ENCODE results near the gene RAPGEF2.
"Not testable (repeated sequence)": the region's sequence is repeated elsewhere in the genome, so short reads cannot be mapped to it uniquely, and the experiment has no call there.

Gene RAPGEF2

DNA sequence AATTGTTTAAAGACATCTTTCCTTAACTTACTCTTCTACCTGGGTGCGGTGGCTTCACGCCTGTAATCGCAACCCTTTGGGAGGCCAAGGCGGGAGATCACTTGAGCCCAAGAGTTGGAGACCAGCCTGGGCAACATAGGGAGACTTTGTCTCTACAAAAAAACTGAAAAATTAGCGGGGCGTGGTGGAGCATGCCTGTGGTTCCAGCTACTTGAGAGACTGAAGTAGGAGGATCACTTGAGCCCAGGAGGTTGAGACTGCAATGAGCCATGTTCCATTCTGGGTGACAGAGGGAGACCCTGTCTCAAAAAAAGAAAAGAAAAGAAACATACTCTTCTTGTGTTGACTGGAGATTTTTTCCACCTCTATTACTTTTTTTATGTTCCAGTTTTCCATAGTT is 181.9 kb downstream of the RAPGEF2 start:
- no peak for DNase-seq

DNA sequence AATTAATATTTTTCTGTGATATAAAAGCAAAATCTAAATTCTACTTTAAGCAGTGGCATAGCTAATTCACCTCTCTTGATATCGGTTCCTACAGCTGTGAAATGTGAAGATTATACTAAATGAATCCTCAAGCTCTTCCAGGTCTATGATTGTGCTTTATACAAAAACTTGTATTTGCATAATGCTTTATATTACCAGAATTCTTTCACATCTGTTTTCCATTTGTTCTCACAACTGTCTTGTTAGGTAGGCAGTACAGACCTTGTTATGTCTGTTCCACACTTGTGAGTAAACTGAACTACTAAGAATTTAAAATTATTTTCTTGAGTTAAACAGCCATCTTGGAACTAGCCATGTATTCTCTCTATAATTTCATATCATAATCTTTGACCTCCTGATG is 184.9 kb downstream of the RAPGEF2 start:
- no peak for DNase-seq

DNA sequence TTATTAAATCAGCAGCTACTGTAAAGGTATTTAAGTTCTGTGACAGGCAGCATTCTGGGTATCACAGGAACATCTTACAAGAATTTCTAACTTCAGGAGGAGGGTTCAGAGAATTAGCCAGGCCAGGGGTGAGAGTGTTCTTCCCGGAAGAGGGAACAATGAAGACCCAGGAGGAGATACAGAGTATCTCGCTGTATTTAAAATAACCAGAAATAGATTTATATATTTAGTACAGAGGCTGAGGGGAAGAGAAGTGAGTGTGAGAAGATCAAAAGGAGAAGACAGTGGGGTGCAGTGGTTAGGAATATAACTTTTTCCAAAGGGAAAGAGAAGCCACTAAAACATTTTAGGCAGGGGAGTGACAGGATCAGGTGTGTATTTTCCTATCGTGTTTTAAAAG is 186.8 kb downstream of the RAPGEF2 start:
- no peak for DNase-seq

DNA sequence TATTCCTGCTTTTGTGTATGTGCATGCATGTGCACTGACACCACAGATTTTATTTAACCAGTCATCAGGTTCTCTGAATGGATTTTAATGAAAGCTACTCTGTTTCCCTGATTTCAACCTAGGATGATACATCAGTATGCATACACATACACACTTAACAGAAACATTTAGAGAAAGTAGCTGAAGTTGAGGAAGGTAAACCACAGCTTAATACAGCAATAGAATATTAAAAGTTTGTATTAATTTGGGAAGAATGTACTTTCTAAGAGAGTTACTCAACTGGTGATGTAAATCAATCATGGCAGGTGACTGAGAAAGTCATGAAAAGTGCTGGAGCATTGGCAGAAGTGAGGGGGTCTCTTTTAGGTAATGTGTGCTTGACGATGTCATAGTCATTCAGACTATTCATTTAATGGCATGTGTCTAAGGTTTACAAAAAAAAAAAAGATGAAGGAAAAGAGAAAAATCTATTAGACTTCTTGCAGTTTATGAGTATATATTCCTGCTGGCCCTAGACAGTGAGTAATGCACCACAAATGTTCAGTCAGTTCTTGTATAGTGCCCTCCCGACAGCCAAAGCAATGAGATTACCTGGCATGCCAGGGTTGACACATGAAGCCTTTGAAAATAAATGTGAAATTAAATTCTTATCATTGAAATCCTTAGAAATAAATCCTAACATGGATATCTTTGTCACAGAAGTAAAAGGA is 187.6 kb downstream of the RAPGEF2 start:
- DNase-seq: no peak

DNA sequence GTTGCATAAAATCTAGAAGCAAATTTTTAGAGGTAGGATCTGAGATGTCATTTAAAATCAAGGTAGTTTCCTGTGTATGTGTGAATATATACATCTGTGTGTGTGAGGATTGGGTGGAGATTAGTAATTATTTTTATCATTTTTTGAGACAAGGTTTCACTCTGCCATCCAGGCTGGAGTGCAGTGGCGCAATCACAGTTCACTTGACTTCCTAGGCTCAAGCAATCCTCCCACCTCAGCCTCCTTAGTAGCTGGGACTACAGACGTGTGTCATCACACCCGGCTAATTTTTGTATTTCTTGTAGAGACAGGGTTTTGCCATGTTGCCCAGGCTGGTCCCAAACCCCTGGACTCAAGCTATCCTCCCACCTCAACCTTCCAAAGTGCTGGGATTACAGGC is 188.3 kb downstream of the RAPGEF2 start:
- DNase-seq: no peak

DNA sequence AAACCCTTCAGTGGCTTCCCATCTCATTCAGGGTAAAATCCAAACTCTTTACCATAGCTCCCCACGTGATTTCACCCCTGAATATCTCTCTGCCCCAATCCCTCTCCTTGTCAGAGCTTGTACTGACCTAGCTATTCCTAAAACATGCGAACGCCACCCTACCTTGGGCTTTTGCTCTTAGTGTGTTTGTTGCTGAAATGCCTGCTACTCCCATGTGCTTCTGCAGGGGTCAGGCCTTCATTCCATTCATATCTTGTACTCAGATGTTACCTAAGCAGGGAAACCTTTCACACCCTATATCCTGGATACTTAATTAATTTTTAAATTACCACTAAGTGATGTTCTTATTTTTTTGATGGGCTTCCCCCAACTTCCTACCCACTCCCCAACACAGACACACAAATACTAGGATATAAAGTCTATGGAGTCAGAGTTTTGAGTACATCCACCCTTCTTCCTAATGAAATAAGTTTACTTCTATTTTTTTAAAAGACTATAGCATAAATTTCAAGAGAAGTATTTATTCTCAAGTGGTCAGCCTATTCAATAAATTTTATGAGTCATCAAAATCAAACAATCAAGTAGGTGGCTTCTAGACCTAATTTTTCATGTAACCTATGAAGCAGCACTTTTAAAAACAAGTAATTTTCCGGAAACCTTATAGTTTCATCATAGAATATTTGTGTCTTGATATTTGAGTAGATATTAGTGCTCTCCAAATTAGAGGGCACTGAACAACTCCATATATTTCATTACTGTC is 189.4 kb downstream of the RAPGEF2 start:
- no peak for DNase-seq

DNA sequence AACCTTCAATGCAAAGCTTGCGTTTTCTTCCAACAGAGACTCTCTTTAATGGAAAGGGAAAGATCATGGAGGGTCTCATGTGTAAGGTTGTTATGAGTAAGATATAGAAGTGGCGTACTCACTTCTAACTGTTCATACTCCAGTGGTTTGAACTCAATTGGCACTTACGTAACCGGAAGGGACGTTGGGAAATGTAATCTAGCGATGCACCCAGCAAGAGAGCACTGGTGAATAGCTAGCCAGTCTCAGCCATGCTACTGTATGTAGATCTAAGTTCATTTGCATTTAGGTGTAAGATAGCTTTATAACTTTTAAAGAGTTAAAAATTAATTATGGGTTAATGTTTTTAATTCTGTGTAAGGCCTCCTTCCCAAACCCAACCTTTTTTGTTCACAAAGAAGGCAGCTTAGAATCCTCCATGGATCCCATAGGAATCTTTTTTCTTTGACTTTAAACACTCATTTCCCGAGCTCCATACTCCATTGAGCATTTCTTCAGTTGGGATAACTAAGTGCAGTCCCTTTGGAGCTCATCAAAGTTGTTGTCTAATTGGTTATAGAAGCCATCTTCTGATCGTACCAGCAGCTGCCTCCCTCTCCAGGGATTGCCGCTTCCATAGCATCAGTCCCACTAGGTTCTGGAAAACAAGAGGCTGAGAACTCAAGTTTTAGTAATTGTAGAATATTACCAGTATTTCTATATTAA is 191.1 kb downstream of the RAPGEF2 start:
- no peak for DNase-seq

DNA sequence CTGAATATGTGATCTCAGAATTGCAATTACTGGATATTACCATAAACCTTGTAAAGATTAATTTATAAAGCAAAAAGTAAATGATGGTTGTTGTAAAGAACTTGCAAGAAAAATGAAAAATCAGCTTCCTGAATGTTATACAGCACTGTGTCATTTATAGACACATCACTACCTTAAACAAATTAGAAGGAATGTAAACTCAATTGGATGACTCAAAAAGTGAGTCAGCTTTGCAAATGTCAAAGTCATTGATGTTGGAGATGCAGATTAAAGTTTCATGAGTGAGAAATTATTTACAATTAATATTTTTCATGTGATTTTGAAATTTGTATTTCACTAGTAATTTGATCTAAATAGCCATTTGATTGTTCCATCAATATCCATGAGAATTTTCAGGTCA is 193.2 kb downstream of the RAPGEF2 start:
- no peak for DNase-seq

DNA sequence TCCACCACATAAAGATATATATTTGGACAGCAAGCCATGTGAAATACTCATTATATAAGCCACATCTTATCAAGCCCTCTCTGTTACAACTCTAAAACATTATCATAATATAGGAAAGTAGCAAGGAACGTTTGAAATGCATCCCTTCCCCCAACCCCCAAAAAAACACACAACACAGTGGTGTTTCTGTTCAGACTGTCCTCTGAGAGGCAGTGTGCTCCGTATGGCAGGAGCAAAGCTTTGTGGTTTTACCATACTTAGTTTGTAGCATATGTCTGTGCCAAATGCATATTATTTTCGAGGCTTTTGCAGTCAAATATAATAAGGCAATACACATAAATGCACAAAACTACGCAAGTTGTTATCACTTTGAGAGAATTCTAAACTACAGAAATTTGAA is 194.2 kb downstream of the RAPGEF2 start:
- DNase-seq: no peak

DNA sequence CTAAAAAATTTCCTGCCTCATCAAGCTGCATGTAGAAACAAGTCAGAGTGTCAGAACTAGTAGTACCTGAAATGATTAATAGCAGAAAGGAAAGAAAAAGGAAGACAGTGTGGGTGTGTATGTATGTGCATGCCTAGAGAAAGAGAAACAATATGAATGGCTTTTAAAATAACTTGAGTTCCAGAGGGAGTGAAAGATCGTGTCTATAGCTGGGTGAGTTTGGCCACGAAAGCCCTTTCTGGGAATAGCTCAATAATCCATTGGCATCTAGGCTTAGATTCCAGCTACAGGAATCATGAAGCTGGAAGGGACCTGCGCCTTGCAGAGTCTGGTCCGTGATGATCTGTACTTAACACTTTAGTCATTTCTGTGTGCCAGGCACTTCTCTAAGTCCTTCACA is 195.6 kb downstream of the RAPGEF2 start:
- no peak for DNase-seq

DNA sequence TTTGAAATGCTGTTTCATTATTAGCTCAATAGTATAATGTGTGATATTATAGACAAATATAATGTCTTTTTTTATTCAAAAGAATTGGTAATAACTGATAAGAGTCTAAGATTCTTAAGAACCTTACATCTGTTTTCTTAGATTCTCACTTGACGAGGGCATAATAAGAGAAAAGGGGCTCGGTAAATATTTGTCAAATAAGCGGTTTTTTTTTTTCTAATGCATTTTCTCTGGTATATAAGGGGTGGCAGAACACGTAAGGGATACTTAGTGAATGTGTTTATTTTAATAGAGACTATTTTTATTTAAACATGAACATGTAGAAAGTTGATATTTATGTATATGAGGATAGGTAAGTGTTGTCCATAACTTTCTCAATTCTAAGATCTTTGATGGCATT is 200.6 kb downstream of the RAPGEF2 start:
- DNase-seq: no peak

DNA sequence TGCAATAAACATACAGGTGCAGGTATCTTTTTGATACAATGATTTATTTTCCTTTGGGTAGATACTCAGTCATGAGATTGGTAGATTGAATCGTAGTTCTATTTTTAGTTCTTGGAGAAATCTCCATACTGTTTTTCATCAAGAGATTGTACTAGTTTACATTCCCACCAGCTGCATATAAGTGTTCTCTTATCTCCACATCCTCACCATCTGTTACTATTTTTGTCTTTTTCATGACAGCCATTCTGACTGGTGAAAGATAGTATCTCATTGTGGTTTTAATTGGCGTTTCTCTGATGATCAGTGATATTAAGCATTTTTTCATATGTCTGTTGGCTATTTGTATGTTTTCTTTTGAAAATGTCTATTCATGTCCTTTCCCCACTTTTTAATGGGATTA is 202.2 kb downstream of the RAPGEF2 start:
- DNase-seq: no peak

DNA sequence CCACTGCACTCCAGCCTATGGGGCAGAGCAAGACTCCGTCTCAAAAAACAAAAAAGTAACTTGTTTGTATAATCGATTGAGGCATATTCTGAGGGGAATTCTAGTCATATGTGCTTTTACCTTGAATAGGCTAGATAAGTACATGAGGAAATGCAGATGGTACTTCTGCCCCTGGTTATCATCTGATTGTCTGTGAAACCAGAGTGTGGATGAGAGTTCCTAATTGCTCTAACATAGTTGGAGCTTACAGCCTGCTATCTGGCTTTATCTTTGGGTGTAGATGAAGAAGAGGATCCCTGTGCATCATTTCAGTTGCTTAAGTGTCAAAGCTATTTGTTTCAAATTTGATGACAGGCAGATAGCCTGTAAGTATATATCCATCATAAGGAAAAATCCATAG is 205.1 kb downstream of the RAPGEF2 start:
- DNase-seq: no peak

DNA sequence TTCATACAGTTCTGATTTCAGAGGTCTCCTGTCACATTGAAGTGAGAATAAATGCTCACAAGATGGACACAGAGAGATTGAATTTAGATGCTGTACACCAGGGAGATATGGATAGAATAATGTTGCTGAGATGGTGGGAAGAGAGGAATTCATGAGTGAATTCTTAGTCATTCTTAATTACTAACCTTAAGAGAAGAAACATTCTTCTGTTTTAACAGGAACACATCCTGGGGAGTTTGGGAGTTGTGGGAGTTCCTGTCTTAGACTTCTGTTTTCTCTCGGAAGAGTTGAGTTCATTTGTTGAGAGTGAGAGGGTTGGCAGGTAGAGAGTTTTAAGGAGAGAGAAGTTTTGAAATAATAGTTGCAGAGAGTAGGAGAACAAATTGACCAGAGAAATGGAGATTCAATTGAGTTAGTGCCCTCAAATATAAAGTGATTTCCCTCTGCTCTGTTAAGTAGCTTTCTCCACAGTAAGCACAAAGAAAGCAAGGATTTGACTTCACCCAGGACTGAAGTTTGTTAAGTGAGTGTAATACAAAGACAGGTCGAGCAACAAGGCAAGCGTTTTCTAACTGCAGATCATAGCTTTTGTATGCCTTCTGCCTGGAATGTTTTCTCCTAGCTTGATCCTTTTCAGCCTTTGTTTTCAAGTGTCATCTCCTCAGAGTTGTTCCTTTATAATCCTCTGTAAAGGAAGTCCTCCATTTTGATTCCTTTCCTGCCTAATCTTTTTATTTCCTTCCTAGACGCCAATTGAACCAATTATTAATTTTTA is 205.9 kb downstream of the RAPGEF2 start:
- no peak for DNase-seq

DNA sequence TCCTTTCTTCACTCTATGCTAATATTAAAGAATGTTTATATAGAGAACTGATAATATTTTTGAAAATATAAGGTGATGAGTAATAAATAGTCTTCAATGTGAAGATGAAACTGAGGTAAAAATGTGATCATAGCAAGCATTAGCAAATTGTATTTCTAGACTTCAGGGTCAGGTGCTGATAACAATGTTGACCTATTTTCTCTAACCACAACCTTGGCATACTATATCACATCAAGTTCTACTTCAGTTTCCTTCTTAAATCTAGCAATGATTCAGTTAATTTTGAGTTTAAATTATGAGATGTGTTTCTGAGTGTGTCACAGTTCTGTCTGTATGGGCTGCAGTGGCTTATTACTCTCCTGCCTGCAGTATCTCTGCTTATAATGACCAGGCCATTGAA is 209.4 kb downstream of the RAPGEF2 start:
- DNase-seq: no peak

DNA sequence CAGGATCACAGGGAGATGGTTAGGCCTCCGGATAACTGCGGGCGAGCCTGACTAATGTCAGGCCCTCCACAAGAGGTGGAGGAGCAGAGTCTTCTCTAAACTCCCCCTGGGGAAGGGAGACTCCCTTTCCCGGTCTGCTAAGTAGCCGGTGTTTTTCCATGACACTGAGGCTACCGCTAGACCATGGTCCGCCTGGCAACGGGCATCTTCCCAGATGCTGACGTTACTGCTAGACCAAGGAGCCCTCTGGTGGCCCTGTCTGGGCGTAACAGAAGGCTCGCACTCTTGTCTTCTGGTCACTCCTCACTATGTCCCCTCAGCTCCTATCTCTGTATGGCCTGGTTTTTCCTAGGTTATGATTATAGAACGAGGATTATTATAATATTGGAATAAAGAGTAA is 213.0 kb downstream of the RAPGEF2 start:
- not testable (repeated sequence) for DNase-seq

DNA sequence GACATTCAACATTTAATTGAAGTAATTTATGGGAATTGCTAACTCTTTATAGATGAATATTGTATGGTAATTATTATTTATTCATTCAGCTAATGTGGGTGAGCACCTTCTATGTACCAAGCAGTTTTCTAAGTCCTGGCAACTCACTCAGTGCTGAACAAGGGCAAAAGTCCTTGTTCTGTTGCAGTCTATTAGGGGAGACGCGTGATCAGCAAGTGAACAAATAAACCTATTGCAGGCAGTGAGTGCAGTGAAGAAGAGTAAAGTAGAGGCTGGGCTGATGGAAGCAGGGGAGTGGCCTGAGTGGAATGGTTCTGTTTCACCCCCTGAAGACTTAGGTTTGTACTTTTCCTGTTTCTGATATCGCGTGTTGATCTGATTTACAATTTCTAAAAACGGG is 214.3 kb downstream of the RAPGEF2 start:
- no peak for DNase-seq

DNA sequence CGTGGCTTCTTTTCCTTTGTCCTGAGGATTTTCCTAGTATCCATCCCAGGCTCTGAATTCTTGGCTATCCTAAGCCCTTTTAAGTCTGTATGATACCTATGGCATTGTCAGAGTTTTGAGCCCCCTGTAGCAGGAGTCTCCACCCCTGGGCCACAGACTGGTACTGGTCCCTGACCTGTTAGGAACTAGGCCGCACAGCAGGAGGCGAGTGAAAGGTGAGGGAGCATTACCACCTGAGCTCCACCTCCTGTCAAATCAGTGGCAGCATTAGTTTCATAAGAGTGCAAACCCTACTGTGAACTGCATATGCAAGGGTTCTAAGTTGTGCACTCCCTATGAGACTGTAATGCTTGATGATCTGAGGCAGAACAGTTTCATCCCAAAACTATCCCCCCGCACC is 216.1 kb downstream of the RAPGEF2 start:
- DNase-seq: no peak

DNA sequence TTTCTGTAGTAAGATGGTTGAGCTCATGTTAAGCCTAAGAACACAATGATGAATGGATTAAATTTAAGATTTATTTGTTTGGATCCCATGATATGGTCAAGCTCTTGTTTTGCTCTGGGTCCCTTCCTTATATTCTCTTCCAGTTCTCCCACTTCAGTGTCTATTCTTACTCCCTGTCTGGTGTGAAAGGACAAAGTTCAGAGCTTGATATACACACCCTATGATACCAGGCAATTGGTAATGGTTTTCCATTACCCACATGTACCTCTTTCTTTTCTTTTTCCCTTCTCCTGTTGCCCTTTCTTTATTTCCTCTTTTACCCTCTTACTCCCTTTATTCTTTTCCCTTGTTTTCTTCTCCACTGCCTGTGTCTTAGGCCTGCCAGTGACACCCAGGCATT is 223.6 kb downstream of the RAPGEF2 start:
- DNase-seq: no peak

DNA sequence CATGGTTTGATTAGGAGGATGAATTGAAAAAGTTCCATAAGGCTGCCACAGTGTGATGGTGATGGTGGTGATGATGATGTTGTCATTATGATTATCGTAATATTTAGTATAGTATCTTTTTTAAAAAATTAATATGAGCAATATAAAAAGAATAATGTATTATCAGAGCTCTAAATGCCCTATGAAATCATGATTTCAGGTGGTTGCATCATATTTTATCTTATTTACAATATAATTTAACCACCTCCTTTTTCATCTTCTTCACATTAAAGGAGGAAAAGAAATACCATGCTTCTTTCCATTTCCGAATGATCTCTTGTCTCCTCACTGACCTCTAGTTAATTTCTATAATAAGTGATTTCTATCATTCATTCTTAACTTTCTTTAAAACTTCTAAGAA is 225.9 kb downstream of the RAPGEF2 start:
- no peak for DNase-seq

DNA sequence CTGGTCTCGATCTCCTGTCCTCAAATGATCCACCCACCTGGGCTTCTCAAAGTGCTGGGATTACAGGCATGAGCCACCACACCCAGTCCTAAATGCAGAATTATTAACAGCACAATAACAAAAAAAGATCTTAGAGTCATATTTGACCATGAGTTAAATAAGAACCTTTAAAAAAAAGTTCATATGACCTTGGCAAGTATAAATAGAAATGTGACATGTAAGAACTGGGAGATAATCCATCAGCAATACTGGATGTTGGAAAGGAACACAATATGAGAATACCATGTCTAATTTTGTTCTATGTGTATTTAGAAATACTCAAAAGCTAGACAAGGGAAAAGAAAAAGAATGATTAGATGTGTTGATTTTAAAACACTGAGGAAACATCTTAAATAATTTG is 231.6 kb downstream of the RAPGEF2 start:
- no peak for DNase-seq

DNA sequence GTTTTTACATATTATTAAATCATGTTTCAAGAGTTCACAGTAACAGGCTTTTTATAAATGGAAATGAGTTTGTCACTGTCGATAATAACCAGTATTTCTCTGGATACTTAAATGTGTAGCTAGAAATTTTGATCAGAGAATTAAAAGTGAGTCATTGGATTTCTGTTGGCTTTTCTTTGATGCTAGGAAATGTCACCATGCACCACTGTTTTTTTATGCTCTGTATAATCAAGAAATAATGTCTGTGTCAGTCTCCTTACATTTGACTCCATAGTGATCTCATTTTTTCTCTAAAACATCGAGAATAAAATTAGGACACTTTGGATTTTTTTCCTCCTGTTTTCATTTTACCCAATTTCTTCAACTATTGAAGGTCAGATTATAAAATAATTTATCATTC is 234.2 kb downstream of the RAPGEF2 start:
- no peak for DNase-seq

DNA sequence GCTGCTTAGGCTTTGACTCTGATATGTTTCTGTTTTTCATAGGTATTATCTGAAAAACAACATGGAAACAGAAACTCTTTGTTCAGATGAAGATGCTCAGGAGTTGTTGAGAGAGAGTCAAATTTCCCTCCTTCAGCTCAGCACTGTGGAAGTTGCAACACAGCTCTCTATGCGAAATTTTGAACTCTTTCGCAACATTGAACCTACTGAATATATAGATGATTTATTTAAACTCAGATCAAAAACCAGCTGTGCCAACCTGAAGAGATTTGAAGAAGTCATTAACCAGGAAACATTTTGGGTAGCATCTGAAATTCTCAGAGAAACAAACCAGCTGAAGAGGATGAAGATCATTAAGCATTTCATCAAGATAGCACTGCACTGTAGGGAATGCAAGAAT is 238.6 kb downstream of the RAPGEF2 start:
- DNase-seq: no peak

Measured in NCI-H1105 treated with DMSO at 0.1 percent for 48 hours (cell line).